RCC 7860 (cell line): ENCODE measurements around the gene CLEC12A.

Source experiments
- DNase-seq: peaks from one replicate; pipeline ENCODE4 v3.0.0-alpha.2; 2015; ENCODE audit warnings: low spot score
- FAIRE-seq: peaks from 2 replicates; lab custom pipeline; 2012; peaks lifted over from hg19 to GRCh38; lab: Jason Lieb, UNC

The CLEC12A gene

DNA sequence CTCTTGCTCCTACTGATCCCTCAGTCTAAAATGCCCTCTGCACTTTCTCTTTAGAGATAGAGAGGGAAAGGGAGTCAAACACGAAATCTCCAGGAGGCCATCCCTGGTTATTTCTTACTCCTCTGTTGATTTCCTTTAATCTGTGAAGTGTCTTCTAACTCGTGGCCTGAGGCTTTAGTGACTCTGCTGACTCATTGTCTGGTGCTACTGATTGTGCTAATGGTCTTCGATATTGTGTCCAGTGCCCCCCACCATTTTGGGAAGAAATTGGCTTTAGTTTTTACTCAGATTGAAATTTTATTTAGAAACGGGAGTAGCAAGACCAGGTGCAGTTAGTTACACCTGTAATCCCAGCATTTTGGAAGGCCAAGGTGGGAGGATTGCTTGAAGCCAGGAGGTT is 60.1 kb downstream of the CLEC12A start:
- DNase-seq (no peak), FAIRE-seq (no peak)

GRCh38 chr12:10031771-10032175 is 60.6 kb downstream of the CLEC12A start:
- no peak for FAIRE-seq
- no peak for DNase-seq

GRCh38 chr12:10033783-10034545 is 62.8 kb downstream of the CLEC12A start:
- DNase-seq (no peak), FAIRE-seq (no peak)
